RWPE1 (cell line): ENCODE measurements around the gene ZC3H13.

Source experiments
- CTCF ChIA-PET: fragments of 350-600 bp; sonication (Branson Sonifier 250); formaldehyde crosslinking; extraction: SDS; loops from one replicate; lab custom pipeline; 2021; lab: Yijun Ruan, JAX
- POLR2A ChIA-PET: fragments of 400-600 bp; formaldehyde crosslinking; extraction: SDS; loops from one replicate; lab custom pipeline; 2020; ENCODE audit warnings: antibody characterized with exemption; ENCODE audit not compliant: low non-redundant PET; lab: Yijun Ruan, JAX
- DNase-seq: peaks from one replicate; pipeline ENCODE4 v3.0.0; 2012; ENCODE audit warnings: low spot score
- H3K27ac ChIP-seq: fragments of 450-650 bp; 2 replicates; pipeline ENCODE4 v1.5.1; 2017
- TF ChIP-seq, protein P1 (sequence below): fragments of 450-650 bp; conservative IDR thresholded peaks from 2 replicates; pipeline ENCODE4 v1.5.1; 2017; ENCODE audit warnings: low read depth, mild to moderate bottlenecking

The ZC3H13 gene

DNA sequence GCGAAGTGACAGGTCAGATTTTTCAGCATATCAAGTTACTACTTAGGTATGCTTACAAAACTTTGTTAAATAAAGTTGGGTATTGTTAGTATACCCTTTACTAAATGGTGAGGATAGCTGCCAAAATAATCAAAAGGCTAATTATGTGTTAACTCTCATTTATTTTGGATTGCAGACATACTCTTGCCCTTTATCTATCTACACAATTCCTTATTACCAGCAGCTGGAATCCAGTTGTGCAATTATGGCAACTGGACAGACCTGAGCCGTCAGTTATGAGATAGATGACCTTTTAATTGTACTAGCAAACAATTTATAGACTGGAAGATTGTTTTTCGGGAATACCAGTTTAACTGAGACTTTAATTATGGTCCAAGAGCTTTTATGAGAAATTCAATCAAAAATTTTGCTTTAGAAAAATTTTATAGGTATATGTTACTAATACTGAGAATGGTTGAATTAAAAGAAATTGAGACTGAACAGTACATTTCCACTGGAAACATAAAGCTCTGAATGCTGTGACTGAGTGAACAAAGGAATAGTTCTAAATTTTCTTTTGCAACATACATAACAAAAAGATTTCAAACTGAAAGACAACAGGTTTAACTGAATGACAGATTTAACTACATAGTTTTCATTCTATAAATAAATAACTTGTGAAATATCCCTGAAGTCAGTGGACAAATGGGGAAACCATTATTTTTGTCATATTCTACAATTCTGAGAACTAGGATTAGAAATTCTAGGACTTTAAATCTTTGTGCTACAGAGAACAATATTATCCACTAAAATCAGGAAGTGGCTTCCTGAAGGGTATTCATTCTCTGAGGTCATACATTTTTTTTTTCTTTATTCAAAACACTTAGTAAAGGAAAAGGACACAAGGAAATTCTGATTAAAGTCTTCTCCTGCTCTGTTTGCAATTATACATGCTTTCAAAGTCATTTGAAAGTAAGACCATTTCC is 97.4 kb downstream of the ZC3H13 start:
- TF ChIP-seq, protein P1, sequence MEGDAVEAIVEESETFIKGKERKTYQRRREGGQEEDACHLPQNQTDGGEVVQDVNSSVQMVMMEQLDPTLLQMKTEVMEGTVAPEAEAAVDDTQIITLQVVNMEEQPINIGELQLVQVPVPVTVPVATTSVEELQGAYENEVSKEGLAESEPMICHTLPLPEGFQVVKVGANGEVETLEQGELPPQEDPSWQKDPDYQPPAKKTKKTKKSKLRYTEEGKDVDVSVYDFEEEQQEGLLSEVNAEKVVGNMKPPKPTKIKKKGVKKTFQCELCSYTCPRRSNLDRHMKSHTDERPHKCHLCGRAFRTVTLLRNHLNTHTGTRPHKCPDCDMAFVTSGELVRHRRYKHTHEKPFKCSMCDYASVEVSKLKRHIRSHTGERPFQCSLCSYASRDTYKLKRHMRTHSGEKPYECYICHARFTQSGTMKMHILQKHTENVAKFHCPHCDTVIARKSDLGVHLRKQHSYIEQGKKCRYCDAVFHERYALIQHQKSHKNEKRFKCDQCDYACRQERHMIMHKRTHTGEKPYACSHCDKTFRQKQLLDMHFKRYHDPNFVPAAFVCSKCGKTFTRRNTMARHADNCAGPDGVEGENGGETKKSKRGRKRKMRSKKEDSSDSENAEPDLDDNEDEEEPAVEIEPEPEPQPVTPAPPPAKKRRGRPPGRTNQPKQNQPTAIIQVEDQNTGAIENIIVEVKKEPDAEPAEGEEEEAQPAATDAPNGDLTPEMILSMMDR = no peak
- ChIA-PET POLR2A (no interaction called here), CTCF (interaction anchor here (0.6 kb wide), 1 partner anchor 102 kb away, joined by 3 read pairs; no protein-coding TSS in a partner anchor)
- no peak overlapping the region for H3K27ac ChIP-seq
- DNase-seq = no peak

GRCh38 chr13:45953082-45953481 is 99.5 kb downstream of the ZC3H13 start:
- DNase-seq = no peak
- ChIA-PET POLR2A (interaction anchor here (0.6 kb wide), 1 partner anchor 21 kb away, joined by 8 read pairs; no protein-coding TSS in a partner anchor), CTCF (interaction anchor here (0.7 kb wide), 1 partner anchor 8 kb away, joined by 4 read pairs; no protein-coding TSS in a partner anchor)
- no peak overlapping the region for H3K27ac ChIP-seq
- TF ChIP-seq, protein P1 = no peak

- CTCF ChIA-PET = interaction anchor here (0.6 kb wide), 1 partner anchor 19 kb away, joined by 3 read pairs; no protein-coding TSS in a partner anchor
- H3K27ac ChIP-seq = no peak overlapping the region
- TF ChIP-seq, protein P1 = no peak
- DNase-seq = no peak
- POLR2A ChIA-PET = no interaction called here
Observed at GRCh38 chr13:45951724-45952123, 100.8 kb downstream of the ZC3H13 start.

GRCh38 chr13:45951166-45951565 is 101.4 kb downstream of the ZC3H13 start:
- TF ChIP-seq, protein P1 = no peak
- CTCF ChIA-PET = interaction anchor here (0.6 kb wide), 1 partner anchor 19 kb away, joined by 3 read pairs; no protein-coding TSS in a partner anchor
- POLR2A ChIA-PET = no interaction called here
- H3K27ac ChIP-seq = no peak overlapping the region
- no peak for DNase-seq

DNA sequence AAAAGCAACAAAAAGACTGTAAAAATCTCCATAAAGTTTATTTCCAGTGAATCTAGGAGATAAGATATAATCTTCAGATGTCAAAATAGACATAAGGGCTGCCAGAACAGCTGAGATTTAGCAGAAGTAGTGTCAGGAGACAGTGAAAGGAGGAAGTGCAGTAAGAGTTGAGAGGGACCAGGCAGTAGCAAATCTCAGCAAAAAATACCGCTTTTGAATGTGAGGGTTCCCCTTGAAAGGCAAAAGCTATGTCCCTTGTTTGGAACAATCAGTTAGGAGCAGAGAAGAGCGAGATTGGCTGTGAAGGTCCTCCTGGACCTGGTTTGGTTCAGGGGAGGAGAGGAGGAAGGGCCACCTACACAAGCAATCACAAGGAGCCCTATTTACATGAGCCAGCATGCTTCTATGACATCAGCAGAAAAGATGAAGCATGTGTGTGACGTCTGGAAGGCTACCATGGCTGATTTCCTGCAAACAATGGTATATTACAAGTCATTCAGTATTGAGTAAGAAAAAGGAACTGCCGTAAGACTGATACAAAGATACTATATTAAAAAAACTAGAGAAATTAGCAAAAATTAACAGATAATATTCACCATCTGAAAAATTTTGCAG is 102.1 kb downstream of the ZC3H13 start:
- DNase-seq = no peak
- CTCF ChIA-PET = interaction anchor here (0.6 to 0.7 kb wide), 2 partner anchors 13 to 17 kb away, joined by 3 read pairs; no protein-coding TSS in a partner anchor
- no peak overlapping the region for H3K27ac ChIP-seq
- POLR2A ChIA-PET = no interaction called here
- TF ChIP-seq, protein P1 = no peak

DNA sequence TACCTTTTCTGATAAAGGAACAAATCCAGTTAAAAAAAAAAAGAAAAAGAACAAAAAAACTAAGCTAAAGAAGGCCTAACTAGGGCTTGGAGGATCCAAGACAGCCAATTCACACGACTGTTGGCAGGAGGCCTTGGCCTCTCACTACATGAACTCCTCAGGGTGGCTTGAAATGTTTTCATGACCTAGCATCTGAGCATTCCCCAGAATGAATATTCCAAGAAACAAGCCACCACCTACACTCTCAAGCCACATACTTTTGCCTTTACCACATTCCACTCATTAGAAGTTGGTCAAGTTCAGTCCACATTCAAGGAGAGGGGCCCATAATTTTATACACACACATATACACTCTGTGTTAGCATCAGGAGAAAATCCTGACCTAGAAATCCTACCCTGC is 103.4 kb downstream of the ZC3H13 start:
- ChIA-PET POLR2A (no interaction called here), CTCF (no interaction called here)
- TF ChIP-seq, protein P1 = no peak
- H3K27ac ChIP-seq = no peak overlapping the region
- no peak for DNase-seq
